WTC11 (cell line): Measurements from ENCODE around the gene MAMDC2. TPM values are rescaled to one million over a fixed set of nuclear protein-coding genes. Genes with fewer than 3 reads are reported as not detected.

ENCODE experiments used
- ATAC-seq: fragments of 200-7000 bp; cut with Tn5 transposase; 2 replicates; pipeline ENCODE4 v1.10.0; 2021; ENCODE audit warnings: mild to moderate bottlenecking, moderate library complexity
- CTCF ChIA-PET: fragments of 300-600 bp; sonication (Branson Sonifier 250); formaldehyde crosslinking; loops from one replicate; lab custom pipeline; 2021; ENCODE audit warnings: antibody characterized with exemption; lab: Charles Lee
- POLR2A ChIA-PET: fragments of 350-600 bp; sonication (Branson Sonifier 250); formaldehyde crosslinking; loops from one replicate; lab custom pipeline; 2021; ENCODE audit warnings: antibody characterized with exemption; lab: Charles Lee
- DNase-seq: peaks from one replicate; pipeline ENCODE4 v3.0.0; 2021; ENCODE audit warnings: low spot score
- H3K27ac Mint-ChIP-seq: 2 replicates; pipeline ENCODE4 v1.8.0; 2021; ENCODE audit warnings: mixed read lengths
- H3K27me3 Mint-ChIP-seq: 2 replicates; pipeline ENCODE4 v1.8.0; 2021; ENCODE audit warnings: low read depth, mild to moderate bottlenecking, moderate library complexity, mixed read lengths
- H3K36me3 Mint-ChIP-seq: 2 replicates; pipeline ENCODE4 v1.8.0; 2021; ENCODE audit warnings: mixed read lengths
- H3K4me1 Mint-ChIP-seq: 2 replicates; pipeline ENCODE4 v1.8.0; 2022; ENCODE audit warnings: mixed read lengths
- H3K4me3 Mint-ChIP-seq: 2 replicates; pipeline ENCODE4 v1.8.0; 2021; ENCODE audit warnings: mild to moderate bottlenecking, moderate library complexity, mixed read lengths
- H3K9me3 Mint-ChIP-seq: 2 replicates; pipeline ENCODE4 v1.8.0; 2021; ENCODE audit warnings: mixed read lengths
- AR ChIP-seq: fragments of 250-450 bp; sonication (Bioruptor Pico); IDR thresholded peaks from 2 replicates; pipeline ENCODE4 v1.9.0; 2021; ENCODE audit warnings: mild to moderate bottlenecking
- ATF2 ChIP-seq: sonication (generic); formaldehyde crosslinking; IDR thresholded peaks from 2 replicates; pipeline ENCODE4 v1.8.1; 2022; ENCODE audit warnings: low read depth, missing genetic modification reagents, borderline replicate concordance
- ATF6 ChIP-seq: sonication (generic); formaldehyde crosslinking; IDR thresholded peaks from 2 replicates; pipeline ENCODE4 v1.8.1; 2023; ENCODE audit warnings: mild to moderate bottlenecking, missing genetic modification reagents
- CREB1 ChIP-seq: sonication (generic); formaldehyde crosslinking; IDR thresholded peaks from 2 replicates; pipeline ENCODE4 v1.8.0; 2023; ENCODE audit warnings: mild to moderate bottlenecking, missing genetic modification reagents
- ELF4 ChIP-seq: sonication (generic); formaldehyde crosslinking; IDR thresholded peaks from 2 replicates; pipeline ENCODE4 v1.8.1; 2022; ENCODE audit warnings: low read depth, mild to moderate bottlenecking, moderate library complexity, missing genetic modification reagents
- MXD4 ChIP-seq: fragments of 250-450 bp; sonication (Bioruptor Pico); IDR thresholded peaks from 2 replicates; pipeline ENCODE4 v1.8.0; 2021; ENCODE audit warnings: mild to moderate bottlenecking, moderate library complexity, borderline replicate concordance
- NR1H2 ChIP-seq: sonication (generic); formaldehyde crosslinking; IDR thresholded peaks from 2 replicates; pipeline ENCODE4 v1.9.0; 2021; ENCODE audit warnings: mild to moderate bottlenecking, moderate library complexity, missing genetic modification reagents
- OVOL2 ChIP-seq: fragments of 250-450 bp; sonication (Bioruptor Pico); IDR thresholded peaks from 2 replicates; pipeline ENCODE4 v1.9.0; 2021; ENCODE audit warnings: mild to moderate bottlenecking, borderline replicate concordance
- STAT6 ChIP-seq: sonication (generic); formaldehyde crosslinking; conservative IDR thresholded peaks from 2 replicates; pipeline ENCODE4 v1.8.1; 2023; ENCODE audit warnings: mild to moderate bottlenecking, low read depth, missing genetic modification reagents, moderate library complexity
- TCF7 ChIP-seq: sonication (generic); formaldehyde crosslinking; IDR thresholded peaks from 2 replicates; pipeline ENCODE4 v1.8.0; 2022; ENCODE audit warnings: mild to moderate bottlenecking, low read depth, missing genetic modification reagents, moderate library complexity
- USF2 ChIP-seq: sonication (generic); formaldehyde crosslinking; IDR thresholded peaks from 2 replicates; pipeline ENCODE4 v1.8.1; 2023; ENCODE audit warnings: mild to moderate bottlenecking, missing genetic modification reagents, moderate library complexity
- ZNF423 ChIP-seq: fragments of 250-450 bp; sonication (Bioruptor Pico); IDR thresholded peaks from 2 replicates; pipeline ENCODE4 v2.1.2; 2022; ENCODE audit warnings: mild to moderate bottlenecking, moderate library complexity
- ZNF425 ChIP-seq: fragments of 250-450 bp; sonication (Bioruptor Pico); conservative IDR thresholded peaks from 2 replicates; pipeline ENCODE4 v1.9.0; 2021; ENCODE audit warnings: mild to moderate bottlenecking
- ZSCAN18 ChIP-seq: fragments of 250-450 bp; sonication (Bioruptor Pico); IDR thresholded peaks from 2 replicates; pipeline ENCODE4 v2.1.2; 2022; ENCODE audit warnings: mild to moderate bottlenecking, moderate library complexity
- total RNA-seq: library from RNA; stranded (reverse); gene quantifications from 3 replicates; pipeline ENCODE4 v1.2.3, GENCODE V29; 2021

MAMDC2 gene
- total RNA-seq, 1 experiment from 2014 or later, result 6.0 TPM

GRCh38 chr9:70061776-70062175 lies 18.1 kb downstream of the MAMDC2 start:
- TF ChIP-seq ZNF425 (no peak), CREB1 (no peak), USF2 (CRISPR knock-in tag) (no peak), NR1H2 (CRISPR knock-in tag) (no peak), ZSCAN18 (CRISPR knock-in tag) (no peak), MXD4 (CRISPR knock-in tag) (no peak), ZNF423 (CRISPR knock-in tag) (no peak), ATF2 (no peak), ATF6 (no peak), AR (CRISPR knock-in tag) (no peak), STAT6 (CRISPR knock-in tag) (no peak), ELF4 (no peak), OVOL2 (CRISPR knock-in tag) (no peak), TCF7 (CRISPR knock-in tag) (no peak)
- Mint-ChIP-seq H3K27ac (no peak overlapping the region), H3K9me3 (peaks cover 12% of the 10 kb centered on the region), H3K27me3 (no peaks in the 10 kb centered on the region), H3K4me3 (no peak overlapping the region), H3K36me3 (peaks cover 8% of the 10 kb centered on the region), H3K4me1 (peaks cover 20% of the 10 kb centered on the region)
- no peak for DNase-seq
- ChIA-PET POLR2A (no interaction called here), CTCF (interaction anchor here (1.2 kb wide), 1 partner anchor 51 kb away, joined by 3 read pairs; no protein-coding TSS in a partner anchor)
- no peak for ATAC-seq
